Pancreas (tissue), 10 donors: Measurements from ENCODE around the gene TTC22. TPM values are rescaled to one million over a fixed set of nuclear protein-coding genes. Genes with fewer than 3 reads are reported as not detected.

Experiments used
- ATAC-seq, 4 donors: fragments of 200-7000 bp; cut with Tn5 transposase; one replicate each; pipeline versions ENCODE4 v1.8.0 to v1.9.1; 2020; ENCODE audit warnings: mild to moderate bottlenecking in 4 of 4, moderate library complexity in 4 of 4
- DNase-seq, 6 donors: peaks; one replicate each; pipeline ENCODE4 v3.0.0-alpha.2; 2020
- FAIRE-seq: peaks from 2 replicates; lab custom pipeline; 2012; peaks lifted over from hg19 to GRCh38; lab: Jason Lieb, UNC
- H3K27ac ChIP-seq, 4 donors: fragments of 200-600 bp; sonication (generic); 1 replicate in 3 of 4; 2 replicates in 1 of 4; pipeline versions ENCODE4 v1.5.0 to v1.8.0; 2020
- H3K27me3 ChIP-seq, 4 donors: fragments of 200-600 bp; one replicate each; pipeline ENCODE4 v1.8.0; 2021
- H3K36me3 ChIP-seq, 3 donors: fragments of 200-600 bp; sonication (generic) in 1 of 3; one replicate each; pipeline versions ENCODE4 v1.5.0 to v1.8.0; 2020 to 2021
- H3K4me1 ChIP-seq, 3 donors: fragments of 200-600 bp; one replicate each; pipeline ENCODE4 v1.8.0; 2021
- H3K4me3 ChIP-seq, 4 donors: fragments of 200-600 bp; sonication (generic) in 2 of 4; one replicate each; pipeline versions ENCODE4 v1.5.0 to v1.8.0; 2020 to 2021
- H3K9me3 ChIP-seq, 4 donors: fragments of 200-600 bp; one replicate each; pipeline ENCODE4 v1.8.0; 2021
- CTCF ChIP-seq, 4 donors: fragments of 200-600 bp; sonication (generic) in 3 of 4; IDR thresholded peaks; one replicate each; pipeline versions ENCODE4 v1.5.0 to v1.8.0; 2021; ENCODE audit warnings: antibody characterized with exemption in 4 of 4
- WGBS, 2 donors: extraction: QIAGEN DNeasy Blood & Tissue Kit; methylation state at CpG; one replicate each; pipeline ENCODE4 v1.1.7; 2013; 5-methylcytosine and 5-hydroxymethylcytosine counted together
- intact Hi-C, 3 donors: fragments of 100-400 bp; cut with DNase I; formaldehyde crosslinking; loops; one replicate each; pipeline versions ENCODE4 v1.11.1 to v1.14.2; 2022
- polyA plus RNA-seq, 2 donors: library from polyadenylated mRNA; stranded (reverse); fragments of 200-250 nt; gene quantifications; one replicate each; pipeline ENCODE4 v1.2.3, GENCODE V29; 2013
- total RNA-seq, 6 donors: library from RNA; stranded (reverse); fragmentation: NEBNext Ultra II Directional in 4 of 6; extraction: Animal tissue kit (Norgen Biotek cat#: 25700) in 4 of 6; gene quantifications; one replicate each; pipeline versions ENCODE4 v1.2.1 to v1.2.4, GENCODE V29; 2021 to 2023
- donor health status: healthy with polysubstance abuse.
- donor health status: DM: no; HTN: no; CAD: no; lungs with moderate emphysema.
- donor health status: DM: no; HTN: no; CAD: no.
- donor health status: control.
- donor health status: control.
- donor health status: Bipolar disorder and iron deficiency.
- donor health status: DM: yes; HTN: yes; CAD: no.
- donor health status: DM: no; HTN: no; CAD: no.
- donor health status: DM: no; HTN: no; CAD: no.
- donor health status: DM: yes; HTN: yes; CAD: no.

Gene TTC22
- total and polyA plus RNA-seq, 8 donors = 6.1 to 10.6 (median 7.1) TPM

GRCh38 chr1:54741531-54741930 is 59.6 kb downstream of the TTC22 start:
- no peak for DNase-seq
- intact Hi-C loops = no loop called here
- Histone ChIP-seq H3K36me3 (peaks cover 2 to 29% (median 22%) of the 10 kb centered on the region in 3 donors), H3K4me1 (no peaks in the 10 kb centered on the region), H3K9me3 (no peaks in the 10 kb centered on the region), H3K4me3 (no peak overlapping the region), H3K27ac (no peak overlapping the region), H3K27me3 (no peaks in the 10 kb centered on the region)
- no peak for FAIRE-seq
- no peak for ATAC-seq
- WGBS, 2 donors = 76 to 80% methylated on average over 4 of the region's 4 CpGs
- no peak for TF ChIP-seq CTCF (IDR thresholded peaks at IDR 0.05)

GRCh38 chr1:54738244-54738643 is 62.9 kb downstream of the TTC22 start:
- no peak for TF ChIP-seq CTCF (IDR thresholded peaks at IDR 0.05)
- intact Hi-C loops = no loop called here
- peaks cover 2 to 38% (median 22%) of the 10 kb centered on the region in 3 donors for H3K36me3 ChIP-seq
- 94% methylated on average over 6 of the region's 6 CpGs for WGBS, 2 donors
- DNase-seq (no peak), FAIRE-seq (no peak), ATAC-seq (no peak)
- H3K4me3 ChIP-seq = no peak overlapping the region
- no peaks in the 10 kb centered on the region for H3K4me1 ChIP-seq
- H3K27me3 ChIP-seq = no peaks in the 10 kb centered on the region
- H3K27ac ChIP-seq = no peak overlapping the region
- no peaks in the 10 kb centered on the region for H3K9me3 ChIP-seq

GRCh38 chr1:54736685-54737084 is 64.4 kb downstream of the TTC22 start:
- 89 to 91% methylated on average over 5 of the region's 5 CpGs for WGBS, 2 donors
- Histone ChIP-seq H3K9me3 (no peaks in the 10 kb centered on the region), H3K27ac (no peak overlapping the region), H3K36me3 (peaks cover 0 to 45% (median 18%) of the 10 kb centered on the region in 3 donors), H3K27me3 (no peaks in the 10 kb centered on the region), H3K4me1 (no peaks in the 10 kb centered on the region), H3K4me3 (no peak overlapping the region)
- DNase-seq = no peak
- no peak for ATAC-seq
- intact Hi-C loops = no loop called here
- no peak for FAIRE-seq
- TF ChIP-seq CTCF (IDR thresholded peaks at IDR 0.05) = no peak

Other genes with a start within 250 kb of the TTC22 start
- gene FAM151A, start 177.8 kb downstream of the TTC22 start, total RNA-seq = under 1 TPM in 1 of 6 donors, not detected in 5; 0.12 TPM
- under 1 TPM in 1 of 2 donors, not detected in 1; 0.21 TPM for gene FAM151A, start 177.8 kb downstream of the TTC22 start, polyA plus RNA-seq
- gene MROH7, start 159.5 kb downstream of the TTC22 start, total RNA-seq = 1 to 10 TPM in 2 of 6 donors, under 1 TPM in 4; 0.38 to 2.2 (median 0.95) TPM
- gene MROH7, start 159.5 kb downstream of the TTC22 start, polyA plus RNA-seq = 1 to 10 TPM; 2.0 to 4.6 TPM
- 1 to 10 TPM; 4.5 to 9.9 (median 7.2) TPM for gene TTC4, start 85.5 kb downstream of the TTC22 start, total RNA-seq
- gene TTC4, start 85.5 kb downstream of the TTC22 start, polyA plus RNA-seq = 10 to 100 TPM in 1 of 2 donors, 1 to 10 TPM in 1; 7.3 to 14.4 TPM
- gene PARS2, start 36.8 kb downstream of the TTC22 start, total RNA-seq = 1 to 10 TPM; 1.0 to 3.6 (median 2.3) TPM
- 1 to 10 TPM in 1 of 2 donors, under 1 TPM in 1; 0.61 to 1.7 TPM for gene PARS2, start 36.8 kb downstream of the TTC22 start, polyA plus RNA-seq
- 10 to 100 TPM; 10.6 to 64.7 (median 38.5) TPM for gene DHCR24, start 85.9 kb upstream of the TTC22 start, total RNA-seq
- gene DHCR24, start 85.9 kb upstream of the TTC22 start, polyA plus RNA-seq = 10 to 100 TPM; 10.6 to 11.3 TPM
- gene TMEM61, start 179.3 kb upstream of the TTC22 start, total RNA-seq = 1 to 10 TPM; 1.1 to 2.0 (median 1.6) TPM
- gene TMEM61, start 179.3 kb upstream of the TTC22 start, polyA plus RNA-seq = 10 to 100 TPM in 1 of 2 donors, 1 to 10 TPM in 1; 4.6 to 15.6 TPM
- gene BSND, start 197.6 kb upstream of the TTC22 start, total RNA-seq = not detected
- under 1 TPM; 0.02 to 0.04 TPM for gene BSND, start 197.6 kb upstream of the TTC22 start, polyA plus RNA-seq
- gene PCSK9, start 238.2 kb upstream of the TTC22 start, total RNA-seq = 10 to 100 TPM in 1 of 6 donors, 1 to 10 TPM in 4, under 1 TPM in 1; 0.95 to 10.1 (median 1.6) TPM
- gene PCSK9, start 238.2 kb upstream of the TTC22 start, polyA plus RNA-seq = 1 to 10 TPM; 3.4 to 4.9 TPM